Liver (tissue), 9 donors: ENCODE results near the gene TK1. TPM values are rescaled to one million over a fixed set of nuclear protein-coding genes. Genes with fewer than 3 reads are reported as not detected.

Experiments used
- DNase-seq: peaks from one replicate; pipeline ENCODE4 v3.0.0-alpha.2; 2017; ENCODE audit warnings: low spot score
- H3K27ac ChIP-seq, 2 donors: one replicate each; pipeline ENCODE4 v1.7.0; 2013; ENCODE audit warnings: inconsistent platforms in 2 of 2, low read length in 2 of 2, control low read depth in 1 of 2, low read depth in 1 of 2, mild to moderate bottlenecking in 1 of 2
- H3K27me3 ChIP-seq, 4 donors: one replicate each; pipeline versions ENCODE4 v1.6.1 to v1.7.0; 2013; ENCODE audit warnings: low read length in 3 of 4, inconsistent platforms in 1 of 4, mild to moderate bottlenecking in 1 of 4, moderate library complexity in 1 of 4; ENCODE audit not compliant: control insufficient read depth in 4 of 4, insufficient read depth in 4 of 4
- H3K36me3 ChIP-seq, 4 donors: one replicate each; pipeline versions ENCODE4 v1.6.1 to v1.7.0; 2013; ENCODE audit warnings: low read length in 3 of 4, mild to moderate bottlenecking in 3 of 4, low read depth in 1 of 4, moderate library complexity in 1 of 4; ENCODE audit not compliant: control insufficient read depth in 4 of 4, insufficient read depth in 3 of 4
- H3K4me1 ChIP-seq, 4 donors: one replicate each; pipeline versions ENCODE4 v1.6.1 to v1.7.0; 2013; ENCODE audit warnings: low read length in 3 of 4, mild to moderate bottlenecking in 3 of 4, moderate library complexity in 1 of 4; ENCODE audit not compliant: control insufficient read depth in 4 of 4, insufficient read depth in 4 of 4
- H3K4me3 ChIP-seq, 3 donors: one replicate each; pipeline versions ENCODE4 v1.6.1 to v1.7.0; 2013; ENCODE audit warnings: low read length in 3 of 3, control low read depth in 1 of 3, low read depth in 1 of 3, mild to moderate bottlenecking in 1 of 3
- H3K9ac ChIP-seq, 2 donors: one replicate each; pipeline ENCODE4 v1.7.0; 2013; ENCODE audit warnings: low read length in 2 of 2, mild to moderate bottlenecking in 2 of 2, moderate library complexity in 2 of 2, control low read depth in 1 of 2, low read depth in 1 of 2
- H3K9me3 ChIP-seq, 4 donors: one replicate each; pipeline versions ENCODE4 v1.6.1 to v1.7.0; 2013; ENCODE audit warnings: low read length in 3 of 4; ENCODE audit not compliant: control insufficient read depth in 4 of 4
- GABPA ChIP-seq, 2 donors: IDR thresholded peaks in 1 of 2; conservative IDR thresholded peaks in 1 of 2; 2 replicates each; pipeline ENCODE4 v1.6.1; 2016; ENCODE audit warnings: antibody characterized with exemption in 2 of 2, mild to moderate bottlenecking in 1 of 2, moderate library complexity in 1 of 2
- HNF4A ChIP-seq, 2 donors: conservative IDR thresholded peaks; 2 replicates each; pipeline ENCODE4 v1.6.1; 2016; ENCODE audit warnings: antibody characterized with exemption in 2 of 2, mild to moderate bottlenecking in 2 of 2
- HNF4G ChIP-seq: IDR thresholded peaks from 2 replicates; pipeline ENCODE4 v1.6.1; 2016; ENCODE audit warnings: antibody characterized with exemption
- JUND ChIP-seq, 2 donors: IDR thresholded peaks; 2 replicates each; pipeline ENCODE4 v1.6.1; 2016; ENCODE audit warnings: antibody characterized with exemption in 2 of 2
- RAD21 ChIP-seq, 2 donors: IDR thresholded peaks; 2 replicates each; pipeline ENCODE4 v1.6.1; 2016; ENCODE audit warnings: antibody characterized with exemption in 2 of 2, mild to moderate bottlenecking in 2 of 2
- RXRA ChIP-seq, 2 donors: IDR thresholded peaks; 2 replicates each; pipeline ENCODE4 v1.6.1; 2017 to 2018; ENCODE audit warnings: antibody characterized with exemption in 2 of 2, mild to moderate bottlenecking in 1 of 2
- SP1 ChIP-seq: IDR thresholded peaks from 2 replicates; pipeline ENCODE4 v1.6.1; 2018; ENCODE audit warnings: antibody characterized with exemption, mild to moderate bottlenecking
- TAF1 ChIP-seq: conservative IDR thresholded peaks from 2 replicates; pipeline ENCODE4 v1.6.1; 2016; ENCODE audit warnings: antibody characterized with exemption, mild to moderate bottlenecking
- YY1 ChIP-seq: IDR thresholded peaks from 2 replicates; pipeline ENCODE4 v1.6.1; 2016; ENCODE audit warnings: antibody characterized with exemption, mild to moderate bottlenecking
- WGBS: extraction: QIAGEN DNeasy Blood & Tissue Kit; methylation state at CpG from one replicate; pipeline ENCODE4 v1.1.7; 2013; 5-methylcytosine and 5-hydroxymethylcytosine counted together
- polyA plus RNA-seq, 2 donors: library from polyadenylated mRNA; stranded (reverse) in 1 of 2; unstranded in 1 of 2; fragments of 200-250 nt in 1 of 2; fragments of >200 nt in 1 of 2; fragmentation: Nextera tagmentation in 1 of 2; extraction: Ambion mirVana in 1 of 2; gene quantifications; one replicate each; pipeline versions ENCODE4 v1.2.1 to v1.2.3, GENCODE V29; 2013 to 2015
- total RNA-seq, 2 donors: library from RNA; depleted of rRNA; stranded (reverse); fragments of >200 nt; gene quantifications; one replicate each; pipeline ENCODE4 v1.2.3, GENCODE V29; 2014
- TF ChIP-seq, protein P1 (sequence below): IDR thresholded peaks from 2 replicates; pipeline ENCODE4 v1.6.1; 2016; ENCODE audit warnings: antibody characterized with exemption
- TF ChIP-seq, protein P2 (sequence below): IDR thresholded peaks from 2 replicates; pipeline ENCODE4 v1.6.1; 2016; ENCODE audit warnings: antibody characterized with exemption, mild to moderate bottlenecking
- TF ChIP-seq, protein P3 (sequence below): IDR thresholded peaks from 2 replicates; pipeline ENCODE4 v1.6.1; 2016; ENCODE audit warnings: antibody characterized with exemption
- TF ChIP-seq, protein P4 (sequence below): fragments of 150-350 bp; IDR thresholded peaks from 2 replicates; pipeline ENCODE4 v1.5.1; 2017; ENCODE audit warnings: improper control_type of control experiment, low read depth, low read length; ENCODE audit not compliant: missing input control
- TF ChIP-seq, protein P5 (sequence below): IDR thresholded peaks from 2 replicates; pipeline ENCODE4 v1.6.1; 2016; ENCODE audit warnings: antibody characterized with exemption
- donor health status: healthy.
- donor health status: healthy.
- donor health status: healthy.
- donor health status: healthy.
- donor health status: healthy.

The TK1 gene
- total and polyA plus RNA-seq, 4 donors: 0.84 to 97.6 (median 10.1) TPM

DNA sequence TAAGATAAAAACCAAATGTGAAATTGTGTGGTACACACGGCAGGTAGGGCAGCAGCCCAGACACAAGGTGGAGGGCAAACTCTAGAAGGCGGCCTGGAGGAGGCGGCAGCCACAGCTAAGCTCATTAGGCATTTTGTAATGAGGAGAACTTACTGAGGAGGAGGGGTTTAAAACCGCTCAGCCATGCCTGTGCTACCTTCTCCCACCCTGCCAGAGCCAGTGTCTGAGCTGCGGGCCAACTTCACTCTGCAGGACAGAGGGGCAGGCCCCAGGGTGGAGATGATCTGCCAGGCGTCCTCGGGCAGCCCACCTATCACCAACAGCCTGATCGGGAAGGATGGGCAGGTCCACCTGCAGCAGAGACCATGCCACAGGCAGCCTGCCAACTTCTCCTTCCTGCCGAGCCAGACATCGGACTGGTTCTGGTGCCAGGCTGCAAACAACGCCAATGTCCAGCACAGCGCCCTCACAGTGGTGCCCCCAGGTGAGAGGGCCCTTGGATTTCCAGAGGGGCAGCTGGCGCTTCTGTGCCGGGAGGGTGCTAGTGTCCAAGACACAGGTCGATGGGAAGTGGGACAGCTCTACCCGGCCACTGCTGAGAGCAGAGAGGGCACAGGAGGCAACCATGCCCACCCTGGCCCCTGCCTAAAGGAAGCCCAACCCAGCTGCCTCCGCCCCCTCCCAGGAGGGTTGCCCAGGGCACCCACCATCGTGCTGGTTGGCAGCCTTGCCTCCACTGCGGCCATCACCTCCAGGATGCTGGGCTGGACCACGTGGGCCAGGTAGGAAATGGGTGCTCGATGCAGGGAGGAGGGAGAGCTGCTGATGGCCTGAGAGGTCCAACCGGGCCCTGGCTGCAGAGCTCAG lies 22.7 kb downstream of the TK1 start:
- DNase-seq: no peak
- 72% methylated on average over 22 of the region's 22 CpGs for WGBS
- Histone ChIP-seq H3K27ac (no peak overlapping the region), H3K36me3 (no peaks in the 10 kb centered on the region), H3K9me3 (no peaks in the 10 kb centered on the region), H3K4me3 (no peak overlapping the region), H3K9ac (no peak overlapping the region), H3K4me1 (peaks cover 0 to 4% (median 4%) of the 10 kb centered on the region in 4 donors), H3K27me3 (no peaks in the 10 kb centered on the region)
- TF ChIP-seq, protein P1, sequence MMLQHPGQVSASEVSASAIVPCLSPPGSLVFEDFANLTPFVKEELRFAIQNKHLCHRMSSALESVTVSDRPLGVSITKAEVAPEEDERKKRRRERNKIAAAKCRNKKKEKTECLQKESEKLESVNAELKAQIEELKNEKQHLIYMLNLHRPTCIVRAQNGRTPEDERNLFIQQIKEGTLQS: no peak
- no peak for TF ChIP-seq YY1
- TF ChIP-seq, protein P2, sequence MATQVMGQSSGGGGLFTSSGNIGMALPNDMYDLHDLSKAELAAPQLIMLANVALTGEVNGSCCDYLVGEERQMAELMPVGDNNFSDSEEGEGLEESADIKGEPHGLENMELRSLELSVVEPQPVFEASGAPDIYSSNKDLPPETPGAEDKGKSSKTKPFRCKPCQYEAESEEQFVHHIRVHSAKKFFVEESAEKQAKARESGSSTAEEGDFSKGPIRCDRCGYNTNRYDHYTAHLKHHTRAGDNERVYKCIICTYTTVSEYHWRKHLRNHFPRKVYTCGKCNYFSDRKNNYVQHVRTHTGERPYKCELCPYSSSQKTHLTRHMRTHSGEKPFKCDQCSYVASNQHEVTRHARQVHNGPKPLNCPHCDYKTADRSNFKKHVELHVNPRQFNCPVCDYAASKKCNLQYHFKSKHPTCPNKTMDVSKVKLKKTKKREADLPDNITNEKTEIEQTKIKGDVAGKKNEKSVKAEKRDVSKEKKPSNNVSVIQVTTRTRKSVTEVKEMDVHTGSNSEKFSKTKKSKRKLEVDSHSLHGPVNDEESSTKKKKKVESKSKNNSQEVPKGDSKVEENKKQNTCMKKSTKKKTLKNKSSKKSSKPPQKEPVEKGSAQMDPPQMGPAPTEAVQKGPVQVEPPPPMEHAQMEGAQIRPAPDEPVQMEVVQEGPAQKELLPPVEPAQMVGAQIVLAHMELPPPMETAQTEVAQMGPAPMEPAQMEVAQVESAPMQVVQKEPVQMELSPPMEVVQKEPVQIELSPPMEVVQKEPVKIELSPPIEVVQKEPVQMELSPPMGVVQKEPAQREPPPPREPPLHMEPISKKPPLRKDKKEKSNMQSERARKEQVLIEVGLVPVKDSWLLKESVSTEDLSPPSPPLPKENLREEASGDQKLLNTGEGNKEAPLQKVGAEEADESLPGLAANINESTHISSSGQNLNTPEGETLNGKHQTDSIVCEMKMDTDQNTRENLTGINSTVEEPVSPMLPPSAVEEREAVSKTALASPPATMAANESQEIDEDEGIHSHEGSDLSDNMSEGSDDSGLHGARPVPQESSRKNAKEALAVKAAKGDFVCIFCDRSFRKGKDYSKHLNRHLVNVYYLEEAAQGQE: no peak
- no peak for TF ChIP-seq SP1
- TF ChIP-seq, protein P3, sequence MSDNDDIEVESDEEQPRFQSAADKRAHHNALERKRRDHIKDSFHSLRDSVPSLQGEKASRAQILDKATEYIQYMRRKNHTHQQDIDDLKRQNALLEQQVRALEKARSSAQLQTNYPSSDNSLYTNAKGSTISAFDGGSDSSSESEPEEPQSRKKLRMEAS: no peak
- no peak for TF ChIP-seq GABPA (IDR thresholded peaks at IDR 0.05 in 1 of 2, conservative IDR thresholded peaks at IDR 0.05 in 1 of 2)

DNA sequence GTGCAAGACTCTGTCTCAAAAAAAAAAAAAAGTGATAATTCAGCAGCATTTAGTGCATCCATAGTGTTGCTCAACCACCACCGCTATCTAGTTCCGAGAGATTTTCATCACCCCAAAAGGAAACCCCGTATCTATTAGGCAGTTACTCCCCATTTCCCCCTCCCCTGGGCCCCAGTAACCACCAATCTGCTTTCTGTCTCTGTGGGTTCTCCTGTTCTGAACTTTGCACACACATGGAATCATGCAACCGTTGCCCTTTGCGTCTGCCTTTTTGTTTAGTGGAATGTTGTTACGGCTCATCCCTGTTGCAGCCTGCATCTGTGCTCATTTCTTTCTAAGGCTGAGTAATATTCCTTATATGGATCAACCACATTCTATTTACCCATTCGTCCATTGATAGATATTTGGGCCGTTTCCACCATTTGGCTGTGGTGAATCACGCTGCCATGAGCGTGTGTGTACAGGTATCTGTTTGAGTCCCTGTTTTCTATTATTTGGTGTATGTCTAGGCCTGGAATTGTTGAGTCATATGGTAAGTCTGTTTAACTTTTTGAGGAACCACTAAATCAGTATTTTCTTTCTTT lies 27.2 kb downstream of the TK1 start:
- H3K9ac ChIP-seq: no peak overlapping the region
- H3K4me3 ChIP-seq: no peak overlapping the region
- H3K4me1 ChIP-seq: no peaks in the 10 kb centered on the region
- H3K27me3 ChIP-seq: no peaks in the 10 kb centered on the region
- H3K9me3 ChIP-seq: no peaks in the 10 kb centered on the region
- H3K36me3 ChIP-seq: no peaks in the 10 kb centered on the region
- DNase-seq: no peak
- TF ChIP-seq SP1 (peak; percentile 51), RXRA (IDR thresholded peaks at IDR 0.05) (no peak), RAD21 (IDR thresholded peaks at IDR 0.05) (no peak), JUND (IDR thresholded peaks at IDR 0.05) (no peak), HNF4A (conservative IDR thresholded peaks at IDR 0.05) (peak in 1 of 2 donors; percentile 37), HNF4G (no peak), GABPA (IDR thresholded peaks at IDR 0.05 in 1 of 2, conservative IDR thresholded peaks at IDR 0.05 in 1 of 2) (no peak), TAF1 (no peak)
- TF ChIP-seq, protein P3: no peak
- TF ChIP-seq, protein P4, sequence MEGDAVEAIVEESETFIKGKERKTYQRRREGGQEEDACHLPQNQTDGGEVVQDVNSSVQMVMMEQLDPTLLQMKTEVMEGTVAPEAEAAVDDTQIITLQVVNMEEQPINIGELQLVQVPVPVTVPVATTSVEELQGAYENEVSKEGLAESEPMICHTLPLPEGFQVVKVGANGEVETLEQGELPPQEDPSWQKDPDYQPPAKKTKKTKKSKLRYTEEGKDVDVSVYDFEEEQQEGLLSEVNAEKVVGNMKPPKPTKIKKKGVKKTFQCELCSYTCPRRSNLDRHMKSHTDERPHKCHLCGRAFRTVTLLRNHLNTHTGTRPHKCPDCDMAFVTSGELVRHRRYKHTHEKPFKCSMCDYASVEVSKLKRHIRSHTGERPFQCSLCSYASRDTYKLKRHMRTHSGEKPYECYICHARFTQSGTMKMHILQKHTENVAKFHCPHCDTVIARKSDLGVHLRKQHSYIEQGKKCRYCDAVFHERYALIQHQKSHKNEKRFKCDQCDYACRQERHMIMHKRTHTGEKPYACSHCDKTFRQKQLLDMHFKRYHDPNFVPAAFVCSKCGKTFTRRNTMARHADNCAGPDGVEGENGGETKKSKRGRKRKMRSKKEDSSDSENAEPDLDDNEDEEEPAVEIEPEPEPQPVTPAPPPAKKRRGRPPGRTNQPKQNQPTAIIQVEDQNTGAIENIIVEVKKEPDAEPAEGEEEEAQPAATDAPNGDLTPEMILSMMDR: no peak
- TF ChIP-seq, protein P2: no peak
- TF ChIP-seq, protein P5, sequence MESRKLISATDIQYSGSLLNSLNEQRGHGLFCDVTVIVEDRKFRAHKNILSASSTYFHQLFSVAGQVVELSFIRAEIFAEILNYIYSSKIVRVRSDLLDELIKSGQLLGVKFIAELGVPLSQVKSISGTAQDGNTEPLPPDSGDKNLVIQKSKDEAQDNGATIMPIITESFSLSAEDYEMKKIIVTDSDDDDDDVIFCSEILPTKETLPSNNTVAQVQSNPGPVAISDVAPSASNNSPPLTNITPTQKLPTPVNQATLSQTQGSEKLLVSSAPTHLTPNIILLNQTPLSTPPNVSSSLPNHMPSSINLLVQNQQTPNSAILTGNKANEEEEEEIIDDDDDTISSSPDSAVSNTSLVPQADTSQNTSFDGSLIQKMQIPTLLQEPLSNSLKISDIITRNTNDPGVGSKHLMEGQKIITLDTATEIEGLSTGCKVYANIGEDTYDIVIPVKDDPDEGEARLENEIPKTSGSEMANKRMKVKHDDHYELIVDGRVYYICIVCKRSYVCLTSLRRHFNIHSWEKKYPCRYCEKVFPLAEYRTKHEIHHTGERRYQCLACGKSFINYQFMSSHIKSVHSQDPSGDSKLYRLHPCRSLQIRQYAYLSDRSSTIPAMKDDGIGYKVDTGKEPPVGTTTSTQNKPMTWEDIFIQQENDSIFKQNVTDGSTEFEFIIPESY: no peak
- whole genome bisulfite sequencing: 61% methylated on average over 10 of the region's 10 CpGs
- no peak overlapping the region for H3K27ac ChIP-seq
